Endothelial cell of umbilical vein (primary cell): Measurements from ENCODE around the gene ACSF3. TPM values are rescaled to one million over a fixed set of nuclear protein-coding genes. Genes with fewer than 3 reads are reported as not detected.

Source experiments
- BruUV-seq: library from RNA; stranded (reverse); fragments of 400-500 nt; replicated peaks from 2 replicates; lab custom pipeline; 2021; lab: Mats Ljungman, UMichigan
- CTCF ChIA-PET: fragments of 300-600, 350-600 bp; sonication (Branson Sonifier 250); formaldehyde crosslinking; loops from one replicate; lab custom pipeline; 2021; ENCODE audit warnings: antibody characterized with exemption, inconsistent platforms; lab: Charles Lee
- POLR2A ChIA-PET: fragments of 300-600, 350-600 bp; sonication (Branson Sonifier 250); formaldehyde crosslinking; loops from one replicate; lab custom pipeline; 2021; ENCODE audit warnings: antibody characterized with exemption, inconsistent platforms; lab: Charles Lee
- DNase-seq: peaks from one replicate; pipeline ENCODE4 v3.0.0-alpha.2; 2011; ENCODE audit warnings: low read depth, low spot score
- FAIRE-seq: peaks from 2 replicates; lab custom pipeline; 2011; peaks lifted over from hg19 to GRCh38; lab: Jason Lieb, UNC
- H2AFZ ChIP-seq: 2 replicates; pipeline ENCODE4 v1.6.0; 2012; ENCODE audit warnings: low read depth, low read length, control low read depth, inconsistent platforms
- H3K27ac ChIP-seq: 2 replicates; pipeline ENCODE4 v1.5.1; 2011; ENCODE audit warnings: low read depth, mild to moderate bottlenecking, control low read depth, low read length, moderate library complexity; ENCODE audit not compliant: insufficient read depth
- H3K27me3 ChIP-seq, 2 experiments: 2 replicates each; pipeline versions ENCODE4 v1.6.0 to v1.6.1; 2011; ENCODE audit warnings: low read length in 2 of 2, mixed read lengths in 1 of 2; ENCODE audit not compliant: control insufficient read depth in 2 of 2, insufficient read depth in 2 of 2
- H3K36me3 ChIP-seq, 2 experiments: 2 replicates in 1 of 2; 3 replicates in 1 of 2; pipeline ENCODE4 v1.5.1; 2011; ENCODE audit warnings: low read length in 2 of 2, mild to moderate bottlenecking in 1 of 2, moderate library complexity in 1 of 2; ENCODE audit not compliant: control insufficient read depth in 2 of 2, insufficient read depth in 2 of 2; ENCODE audit errors: extremely low read depth in 1 of 2
- H3K4me1 ChIP-seq: 3 replicates; pipeline ENCODE4 v1.5.1; 2011; ENCODE audit warnings: mild to moderate bottlenecking, low read length; ENCODE audit not compliant: control insufficient read depth, insufficient read depth; ENCODE audit errors: extremely low read depth
- H3K4me2 ChIP-seq: 2 replicates; pipeline ENCODE4 v1.6.1; 2011; ENCODE audit warnings: low read length, control low read depth, mixed read lengths; ENCODE audit not compliant: insufficient read depth
- H3K4me3 ChIP-seq, 3 experiments: fragments of 200-600 bp in 1 of 3; sonication (generic), shearing (Covaris generic) in 1 of 3; replicated peaks in 1 of 3; 2 replicates each; pipeline ENCODE4 v1.5.1; 2011 to 2016; ENCODE audit warnings: control low read depth in 3 of 3, low read length in 3 of 3, mild to moderate bottlenecking in 2 of 3, inconsistent platforms in 1 of 3, low read depth in 1 of 3, moderate library complexity in 1 of 3; ENCODE audit not compliant: insufficient read depth in 1 of 3
- H3K79me2 ChIP-seq: 2 replicates; pipeline ENCODE4 v1.6.0; 2012; ENCODE audit warnings: low read length, inconsistent platforms; ENCODE audit not compliant: control insufficient read depth, insufficient read depth
- H3K9ac ChIP-seq: replicated peaks from 2 replicates; pipeline ENCODE3; 2011; ENCODE audit warnings: low read length, control low read depth; ENCODE audit not compliant: insufficient read depth; ENCODE audit errors: extremely low read depth
- H3K9me1 ChIP-seq: replicated peaks from 3 replicates; pipeline ENCODE4 v1.6.0; 2011; ENCODE audit warnings: mild to moderate bottlenecking, low read length; ENCODE audit not compliant: control insufficient read depth, insufficient read depth; ENCODE audit errors: extremely low read depth
- H3K9me3 ChIP-seq: replicated peaks from 2 replicates; pipeline ENCODE4 v1.5.1; 2012; ENCODE audit warnings: low read length, inconsistent platforms; ENCODE audit not compliant: control insufficient read depth, insufficient read depth
- H4K20me1 ChIP-seq: replicated peaks from 2 replicates; pipeline ENCODE3; 2011; ENCODE audit warnings: mild to moderate bottlenecking, low read length; ENCODE audit not compliant: control insufficient read depth, insufficient read depth; ENCODE audit errors: extremely low read depth
- EZH2 ChIP-seq: IDR thresholded peaks from 2 replicates; pipeline ENCODE4 v1.6.1; 2012; ENCODE audit warnings: borderline replicate concordance, low read depth, mild to moderate bottlenecking, moderate library complexity, low read length, inconsistent platforms; ENCODE audit not compliant: severe bottlenecking
- FOS ChIP-seq: IDR thresholded peaks from 2 replicates; pipeline ENCODE4 v1.6.1; 2011; ENCODE audit warnings: mild to moderate bottlenecking, low read length, moderate library complexity, borderline replicate concordance; ENCODE audit not compliant: insufficient read depth
- GATA2 ChIP-seq: IDR thresholded peaks from 2 replicates; pipeline ENCODE4 v1.7.0; 2011; ENCODE audit warnings: low read depth, mild to moderate bottlenecking, moderate library complexity, mixed read lengths, low read length; ENCODE audit not compliant: insufficient read length, insufficient read depth
- JUN ChIP-seq: IDR thresholded peaks from 2 replicates; pipeline ENCODE4 v1.6.1; 2011; ENCODE audit warnings: borderline replicate concordance, low read depth; ENCODE audit not compliant: insufficient read length, insufficient read depth
- MYC ChIP-seq: IDR thresholded peaks from one replicate; pipeline ENCODE4 v1.6.1; 2011; ENCODE audit warnings: mild to moderate bottlenecking, low read depth, low read length
- POLR2A ChIP-seq: IDR thresholded peaks from 2 replicates; pipeline ENCODE4 v1.6.1; 2012; ENCODE audit warnings: low read depth, mild to moderate bottlenecking, control low read depth, low read length
- POLR2AphosphoS5 ChIP-seq: IDR thresholded peaks from 2 replicates; pipeline ENCODE4 v1.6.1; 2012; ENCODE audit warnings: low read depth, mild to moderate bottlenecking, control low read depth, low read length, moderate library complexity; ENCODE audit not compliant: insufficient read depth
- dilution Hi-C: fragments of 300-500 bp; cut with MboI; formaldehyde crosslinking; loops from one replicate; pipeline ENCODE4 v1.15.0; 2019; ENCODE audit warnings: low sequenced_read_pairs; ENCODE audit not compliant: extremely low pct_ligation_motif_present
- intact Hi-C: fragments of 100-400 bp; cut with micrococcal nuclease; formaldehyde crosslinking; loops from one replicate; pipeline ENCODE4 v1.10.0; 2022
- polyA plus RNA-seq, 4 experiments: library from polyadenylated mRNA; depleted of rRNA in 3 of 4; stranded (reverse) in 3 of 4; unstranded in 1 of 4; fragments of >200 nt; gene quantifications; 2 replicates each; pipeline versions ENCODE4 v1.2.1 to v1.2.3, GENCODE V29; 2011 to 2012; ENCODE audit warnings: missing spikeins in 1 of 4
- total RNA-seq: library from RNA; stranded (reverse); gene quantifications from 2 replicates; pipeline ENCODE4 v1.2.3, GENCODE V29; 2021
- TF ChIP-seq, protein P1 (sequence below): IDR thresholded peaks from 2 replicates; pipeline ENCODE4 v1.6.1; 2011; ENCODE audit not compliant: insufficient read depth, insufficient read length
- TF ChIP-seq, protein P2 (sequence below), 2 donors: IDR thresholded peaks; 1 replicate in 1 of 2; 2 replicates in 1 of 2; pipeline ENCODE4 v1.5.1; 2011; ENCODE audit warnings: low read length in 2 of 2, mild to moderate bottlenecking in 2 of 2, moderate library complexity in 2 of 2, control low read depth in 1 of 2, inconsistent platforms in 1 of 2, low read depth in 1 of 2; ENCODE audit not compliant: insufficient read depth in 1 of 2; ENCODE audit errors: extremely low read depth in 1 of 2

The ACSF3 gene
- total and polyA plus RNA-seq, 2 donors (not counting 3 experiments of a cell fraction or from before 2014, with no cell fraction given), result 18.6 to 33.2 TPM

DNA sequence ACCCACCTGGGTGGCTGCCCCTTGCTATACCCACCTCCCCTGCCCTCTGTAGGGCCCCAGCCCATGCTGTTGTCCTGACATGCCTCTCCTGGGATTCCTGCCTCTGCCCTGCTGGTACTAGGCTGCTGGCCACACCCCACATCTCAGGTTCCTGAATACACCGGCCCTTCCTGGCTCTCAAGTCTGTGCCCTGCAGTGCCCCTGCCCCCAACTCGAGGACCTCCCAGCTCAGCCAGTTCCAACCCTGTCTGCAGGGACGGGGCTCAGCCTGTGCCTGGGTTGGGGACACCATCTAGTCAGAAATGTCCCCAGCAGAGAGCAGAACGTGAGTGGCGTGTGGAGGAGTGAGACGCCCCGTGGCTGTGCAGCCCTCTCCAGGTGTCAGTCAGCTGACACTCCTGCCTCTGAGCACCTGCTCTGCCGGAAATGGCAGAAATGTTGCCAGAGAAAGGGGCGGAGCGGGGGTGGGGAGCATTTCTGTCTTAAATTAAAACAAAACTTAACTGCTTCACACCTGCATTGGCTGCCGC lies 28.7 kb downstream of the ACSF3 start:
- H3K9ac ChIP-seq, result no peak overlapping the region
- FAIRE-seq, result no peak

DNA sequence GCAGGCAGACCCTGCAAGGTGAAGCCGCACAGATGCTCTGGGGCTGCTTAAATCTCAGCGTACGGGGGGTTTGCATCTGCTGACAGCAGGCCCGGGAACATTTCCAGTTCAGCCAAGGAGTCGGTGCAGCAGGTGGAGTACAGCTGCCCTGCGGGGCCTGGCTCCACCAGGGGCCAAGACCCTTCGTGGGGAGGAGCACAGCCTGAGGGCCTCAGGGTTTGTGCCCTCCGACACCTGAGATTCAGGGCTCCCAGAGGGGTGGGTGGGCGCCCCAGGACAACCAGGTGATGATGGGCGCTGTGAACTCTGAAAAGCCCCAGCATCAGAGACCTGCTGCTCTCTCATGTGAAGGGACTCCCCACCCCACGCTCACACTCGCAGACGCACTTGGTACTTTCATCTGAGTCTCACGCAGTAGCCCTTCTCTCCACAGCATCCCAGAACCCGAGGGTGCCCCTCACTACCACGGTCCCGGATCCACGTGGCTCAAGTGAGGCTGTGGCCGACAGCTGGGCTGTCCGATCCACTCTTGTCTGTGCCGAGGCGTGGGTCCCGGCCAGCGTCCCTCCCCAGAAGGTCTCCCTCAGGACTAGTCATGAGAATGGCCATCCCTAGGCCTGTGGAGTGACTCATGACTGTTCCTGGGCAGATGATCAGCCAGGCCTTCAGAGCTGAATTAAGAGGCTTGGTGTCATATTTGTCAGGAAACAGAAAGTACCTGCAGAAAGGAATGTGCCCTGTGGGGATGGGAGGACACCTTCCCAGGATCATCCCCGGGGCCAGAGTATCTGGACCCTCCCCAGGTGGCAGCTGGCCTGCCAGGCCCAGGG lies 29.6 kb downstream of the ACSF3 start:
- Histone ChIP-seq H4K20me1 (no peaks in the 10 kb centered on the region), H3K27ac (no peak overlapping the region), H3K4me2 (no peak overlapping the region), H3K79me2 (no peaks in the 10 kb centered on the region), H3K4me1 (no peaks in the 10 kb centered on the region), H3K36me3 (peaks cover 0 to 8% of the 10 kb centered on the region in 2 experiments), H3K27me3 (no peaks in the 10 kb centered on the region), H3K9me3 (no peaks in the 10 kb centered on the region), H3K4me3 (no peak overlapping the region), H3K9me1 (no peaks in the 10 kb centered on the region), H3K9ac (no peak overlapping the region), H2AFZ (no peak overlapping the region)
- DNase-seq (no peak), FAIRE-seq (no peak)
- no TSS peak for BruUV-seq
- ChIA-PET CTCF (no interaction called here), POLR2A (no interaction called here)
- intact Hi-C loops, result no loop called here
- TF ChIP-seq GATA2 (no peak), MYC (no peak), FOS (no peak), EZH2 (no peak), JUN (no peak), POLR2AphosphoS5 (no peak), POLR2A (no peak)
- TF ChIP-seq, protein P1, sequence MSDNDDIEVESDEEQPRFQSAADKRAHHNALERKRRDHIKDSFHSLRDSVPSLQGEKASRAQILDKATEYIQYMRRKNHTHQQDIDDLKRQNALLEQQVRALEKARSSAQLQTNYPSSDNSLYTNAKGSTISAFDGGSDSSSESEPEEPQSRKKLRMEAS, result no peak
- TF ChIP-seq, protein P2, sequence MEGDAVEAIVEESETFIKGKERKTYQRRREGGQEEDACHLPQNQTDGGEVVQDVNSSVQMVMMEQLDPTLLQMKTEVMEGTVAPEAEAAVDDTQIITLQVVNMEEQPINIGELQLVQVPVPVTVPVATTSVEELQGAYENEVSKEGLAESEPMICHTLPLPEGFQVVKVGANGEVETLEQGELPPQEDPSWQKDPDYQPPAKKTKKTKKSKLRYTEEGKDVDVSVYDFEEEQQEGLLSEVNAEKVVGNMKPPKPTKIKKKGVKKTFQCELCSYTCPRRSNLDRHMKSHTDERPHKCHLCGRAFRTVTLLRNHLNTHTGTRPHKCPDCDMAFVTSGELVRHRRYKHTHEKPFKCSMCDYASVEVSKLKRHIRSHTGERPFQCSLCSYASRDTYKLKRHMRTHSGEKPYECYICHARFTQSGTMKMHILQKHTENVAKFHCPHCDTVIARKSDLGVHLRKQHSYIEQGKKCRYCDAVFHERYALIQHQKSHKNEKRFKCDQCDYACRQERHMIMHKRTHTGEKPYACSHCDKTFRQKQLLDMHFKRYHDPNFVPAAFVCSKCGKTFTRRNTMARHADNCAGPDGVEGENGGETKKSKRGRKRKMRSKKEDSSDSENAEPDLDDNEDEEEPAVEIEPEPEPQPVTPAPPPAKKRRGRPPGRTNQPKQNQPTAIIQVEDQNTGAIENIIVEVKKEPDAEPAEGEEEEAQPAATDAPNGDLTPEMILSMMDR (IDR thresholded peaks at IDR 0.05; ENCODE audit: extremely low read depth in 1 of 2, insufficient read depth in 1 of 2, low read depth in 1 of 2, low read length in 2 of 2), result no peak
- dilution Hi-C loops, result no loop called here

More for the DNA sequence above, 28.7 kb downstream of the ACSF3 start:
- no peak overlapping the region for H3K4me2 ChIP-seq
- no peak overlapping the region for H3K4me3 ChIP-seq
- CTCF ChIA-PET, result no interaction called here
- no peaks in the 10 kb centered on the region for H3K79me2 ChIP-seq
- no peak overlapping the region for H2AFZ ChIP-seq
- no TSS peak for BruUV-seq
- no peak for DNase-seq
- no peaks in the 10 kb centered on the region for H4K20me1 ChIP-seq
- TF ChIP-seq EZH2 (no peak), MYC (no peak)
- TF ChIP-seq, protein P1, result no peak
- intact Hi-C loops (no loop called here), dilution Hi-C loops (no loop called here)
- no peaks in the 10 kb centered on the region for H3K9me3 ChIP-seq
- POLR2A ChIA-PET, result no interaction called here
- H3K27me3 ChIP-seq, result no peaks in the 10 kb centered on the region
- no peaks in the 10 kb centered on the region for H3K9me1 ChIP-seq
- no peaks in the 10 kb centered on the region for H3K4me1 ChIP-seq
- no peak overlapping the region for H3K27ac ChIP-seq
- peaks cover 0 to 11% of the 10 kb centered on the region in 2 experiments for H3K36me3 ChIP-seq
